T-helper 1 cell treated with Interleukin-12 subunit alpha and Interleukin-12 subunit beta and Interleukin-4 antibody, amounts not matched to agents 30 μg/mL and 1 μg/mL, for 36 hours (primary cell): Measurements from ENCODE around the gene VAV2.

ENCODE experiments used
- H3K27ac Mint-ChIP-seq: one replicate; pipeline ENCODE4 v1.8.0; 2021; ENCODE audit warnings: mild to moderate bottlenecking, mixed read lengths
- H3K27me3 Mint-ChIP-seq: one replicate; pipeline ENCODE4 v1.8.0; 2021; ENCODE audit warnings: low read depth, mixed read lengths
- H3K36me3 Mint-ChIP-seq: one replicate; pipeline ENCODE4 v1.8.0; 2021; ENCODE audit warnings: low read depth, mixed read lengths
- H3K4me1 Mint-ChIP-seq: one replicate; pipeline ENCODE4 v1.8.0; 2021; ENCODE audit warnings: low read depth, mixed read lengths
- H3K4me3 Mint-ChIP-seq: one replicate; pipeline ENCODE4 v1.8.0; 2021; ENCODE audit warnings: mild to moderate bottlenecking, moderate library complexity, mixed read lengths
- H3K9me3 Mint-ChIP-seq: one replicate; pipeline ENCODE4 v1.8.0; 2021; ENCODE audit warnings: mixed read lengths

The VAV2 gene

GRCh38 chr9:133803028-133803585 lies 189.0 kb downstream of the VAV2 start:
- no peak overlapping the region for H3K4me3 Mint-ChIP-seq
- H3K9me3 Mint-ChIP-seq, result no peaks in the 10 kb centered on the region
- no peaks in the 10 kb centered on the region for H3K4me1 Mint-ChIP-seq
- no peaks in the 10 kb centered on the region for H3K36me3 Mint-ChIP-seq
- no peak overlapping the region for H3K27ac Mint-ChIP-seq
- no peaks in the 10 kb centered on the region for H3K27me3 Mint-ChIP-seq

GRCh38 chr9:133801739-133802138 lies 190.4 kb downstream of the VAV2 start:
- Mint-ChIP-seq H3K36me3 (no peaks in the 10 kb centered on the region), H3K27me3 (no peaks in the 10 kb centered on the region), H3K4me3 (no peak overlapping the region), H3K4me1 (no peaks in the 10 kb centered on the region), H3K9me3 (no peaks in the 10 kb centered on the region), H3K27ac (no peak overlapping the region)

- Mint-ChIP-seq H3K9me3 (no peaks in the 10 kb centered on the region), H3K27ac (no peak overlapping the region), H3K4me3 (no peak overlapping the region), H3K27me3 (no peaks in the 10 kb centered on the region), H3K4me1 (no peaks in the 10 kb centered on the region), H3K36me3 (no peaks in the 10 kb centered on the region)
These were observed 191.9 kb downstream of the VAV2 start for GRCh38 chr9:133800266-133800665.

- Mint-ChIP-seq H3K27me3 (no peaks in the 10 kb centered on the region), H3K9me3 (no peaks in the 10 kb centered on the region), H3K4me3 (no peak overlapping the region), H3K36me3 (no peaks in the 10 kb centered on the region), H3K4me1 (no peaks in the 10 kb centered on the region), H3K27ac (no peak overlapping the region)
These were observed 192.4 kb downstream of the VAV2 start for GRCh38 chr9:133799716-133800115.

DNA sequence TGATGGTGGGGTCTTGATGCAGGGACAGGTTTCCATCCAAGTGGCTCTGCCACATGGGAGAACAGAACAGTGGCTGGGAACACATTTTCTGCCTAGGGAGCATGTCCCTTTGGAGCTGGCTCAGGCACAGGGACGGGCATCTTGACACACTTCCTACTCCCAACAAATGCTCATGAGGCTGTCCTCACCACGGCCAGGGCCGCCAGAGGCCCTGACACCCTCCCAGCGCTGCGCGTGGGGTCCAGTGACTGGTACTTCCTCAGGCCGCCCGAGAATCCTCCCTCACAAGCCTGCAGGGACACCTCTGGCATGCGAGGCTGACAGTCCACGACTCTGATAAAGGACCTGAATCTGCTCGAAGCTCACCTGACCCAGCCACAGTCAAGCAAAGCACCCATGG lies 193.0 kb downstream of the VAV2 start:
- Mint-ChIP-seq H3K4me1 (no peaks in the 10 kb centered on the region), H3K27ac (no peak overlapping the region), H3K36me3 (no peaks in the 10 kb centered on the region)

DNA sequence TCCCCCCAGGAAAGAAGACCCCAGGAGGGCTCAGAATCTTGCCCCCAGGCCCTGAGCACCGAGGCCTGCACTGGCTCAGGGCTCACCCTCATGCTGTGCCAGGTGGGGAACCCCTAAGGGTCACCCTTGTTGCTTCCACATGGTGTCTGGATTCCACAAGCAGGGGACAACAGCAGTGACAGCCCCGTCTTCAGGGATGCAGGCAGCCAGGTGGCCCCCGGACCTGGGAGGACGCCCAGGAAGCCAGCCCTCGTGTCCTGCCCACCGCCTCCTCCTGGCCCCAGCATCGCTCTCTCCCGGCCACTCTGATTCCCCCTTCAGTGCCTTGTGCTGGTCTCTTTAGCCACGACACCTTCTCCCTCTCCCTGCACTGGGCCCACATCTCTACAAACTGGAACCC lies 194.0 kb downstream of the VAV2 start:
- no peaks in the 10 kb centered on the region for H3K36me3 Mint-ChIP-seq

More for the DNA sequence above, 193.0 kb downstream of the VAV2 start:
- Mint-ChIP-seq H3K27me3 (no peaks in the 10 kb centered on the region), H3K9me3 (no peaks in the 10 kb centered on the region), H3K4me3 (no peak overlapping the region)

DNA sequence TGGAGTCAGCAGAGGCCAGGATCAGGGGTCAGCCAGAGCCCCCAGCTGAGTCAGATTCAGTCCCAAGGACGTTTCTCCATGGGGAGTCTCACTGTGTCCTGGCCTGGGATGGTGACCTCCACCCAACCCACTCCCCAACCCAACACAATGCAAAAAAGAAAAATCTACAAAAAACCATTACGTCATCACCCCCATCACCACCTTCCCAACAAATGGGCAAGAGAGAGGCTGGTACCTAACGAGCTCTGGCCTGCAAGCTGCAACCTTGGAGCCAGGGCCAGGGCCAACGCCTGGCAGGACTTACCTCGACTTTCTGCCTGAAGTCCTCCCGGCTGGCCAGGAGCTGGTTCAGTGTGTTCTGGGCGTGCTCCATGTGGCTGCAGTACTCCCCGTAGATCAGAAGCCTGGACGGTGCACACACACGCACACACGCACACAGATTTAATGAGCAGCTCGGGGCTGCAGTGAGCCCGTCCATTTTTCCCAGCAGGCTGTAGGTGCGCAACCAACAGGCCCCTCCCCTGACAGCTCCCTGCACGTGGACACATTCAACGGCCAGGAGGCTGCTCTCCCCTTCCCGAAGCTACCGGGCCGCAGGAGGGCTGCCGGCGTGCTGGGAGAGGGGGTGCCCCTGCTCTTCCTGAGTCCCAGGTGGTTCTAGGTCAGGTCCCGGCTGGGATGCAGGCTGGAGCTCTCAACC lies 194.6 kb downstream of the VAV2 start:
- H3K27ac Mint-ChIP-seq, result no peak overlapping the region

More for the DNA sequence above, 194.0 kb downstream of the VAV2 start:
- H3K9me3 Mint-ChIP-seq, result no peaks in the 10 kb centered on the region
- no peak overlapping the region for H3K27ac Mint-ChIP-seq
- H3K27me3 Mint-ChIP-seq, result no peaks in the 10 kb centered on the region
- H3K4me1 Mint-ChIP-seq, result no peaks in the 10 kb centered on the region
- H3K4me3 Mint-ChIP-seq, result no peak overlapping the region

DNA sequence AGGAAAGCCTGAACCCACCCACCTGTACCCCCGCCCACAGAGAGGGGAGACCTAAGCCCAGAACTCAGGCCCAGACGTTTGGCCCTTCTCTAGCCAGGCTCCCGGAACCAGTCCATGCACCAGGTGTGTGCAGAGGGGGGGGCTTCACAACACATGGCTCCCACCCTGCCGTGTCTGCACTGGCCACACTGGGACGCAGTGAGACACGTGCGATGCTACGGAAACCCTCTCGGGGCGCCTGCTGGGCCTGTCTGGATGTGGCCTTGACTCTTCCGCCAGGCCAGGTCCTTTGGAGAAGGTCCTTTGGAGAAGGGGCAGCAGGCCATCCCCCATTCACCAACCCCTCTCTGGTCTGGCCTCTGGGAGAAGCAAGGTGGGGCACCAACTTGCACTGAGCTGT lies 195.6 kb downstream of the VAV2 start:
- H3K27ac Mint-ChIP-seq, result no peak overlapping the region
- no peak overlapping the region for H3K4me3 Mint-ChIP-seq
- no peaks in the 10 kb centered on the region for H3K36me3 Mint-ChIP-seq
- H3K4me1 Mint-ChIP-seq, result no peaks in the 10 kb centered on the region
- no peaks in the 10 kb centered on the region for H3K27me3 Mint-ChIP-seq
- no peaks in the 10 kb centered on the region for H3K9me3 Mint-ChIP-seq

More for the DNA sequence above, 194.6 kb downstream of the VAV2 start:
- Mint-ChIP-seq H3K9me3 (no peaks in the 10 kb centered on the region), H3K36me3 (no peaks in the 10 kb centered on the region), H3K27me3 (no peaks in the 10 kb centered on the region), H3K4me3 (no peak overlapping the region), H3K4me1 (no peaks in the 10 kb centered on the region)

- Mint-ChIP-seq H3K27me3 (no peaks in the 10 kb centered on the region), H3K36me3 (no peaks in the 10 kb centered on the region), H3K4me1 (no peaks in the 10 kb centered on the region), H3K4me3 (no peak overlapping the region), H3K9me3 (no peaks in the 10 kb centered on the region), H3K27ac (no peak overlapping the region)
These were observed 197.1 kb downstream of the VAV2 start for GRCh38 chr9:133795049-133795448.

- no peaks in the 10 kb centered on the region for H3K4me1 Mint-ChIP-seq
- H3K27ac Mint-ChIP-seq, result no peak overlapping the region
- H3K4me3 Mint-ChIP-seq, result no peak overlapping the region
These were observed 197.9 kb downstream of the VAV2 start for GRCh38 chr9:133794016-133794760.

DNA sequence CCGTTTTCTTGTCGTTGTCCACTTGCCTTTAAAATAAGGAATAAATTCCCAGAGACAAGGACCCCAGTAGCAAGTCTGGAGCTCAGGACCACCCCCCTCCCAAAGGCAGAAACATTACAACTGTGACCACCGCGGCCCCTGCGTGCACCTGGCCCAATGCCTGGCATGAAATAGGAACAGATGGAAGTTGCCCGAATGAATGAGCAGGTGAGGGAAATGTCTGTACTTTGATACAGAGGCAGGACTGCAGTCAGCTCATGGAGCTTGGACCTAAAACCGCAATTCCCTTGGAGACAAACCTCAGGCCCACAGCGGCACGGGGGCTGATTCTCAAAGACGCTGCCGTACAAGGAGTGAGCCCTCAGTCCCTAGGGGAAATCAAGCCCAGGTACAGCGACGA lies 198.7 kb downstream of the VAV2 start:
- Mint-ChIP-seq H3K4me1 (no peaks in the 10 kb centered on the region), H3K4me3 (no peak overlapping the region), H3K9me3 (no peaks in the 10 kb centered on the region), H3K27ac (no peak overlapping the region), H3K36me3 (no peaks in the 10 kb centered on the region), H3K27me3 (no peaks in the 10 kb centered on the region)

More at GRCh38 chr9:133794016-133794760, 197.9 kb downstream of the VAV2 start:
- Mint-ChIP-seq H3K27me3 (no peaks in the 10 kb centered on the region), H3K36me3 (no peaks in the 10 kb centered on the region), H3K9me3 (no peaks in the 10 kb centered on the region)

GRCh38 chr9:133792721-133793470 lies 199.2 kb downstream of the VAV2 start:
- H3K4me1 Mint-ChIP-seq, result no peaks in the 10 kb centered on the region
- no peaks in the 10 kb centered on the region for H3K36me3 Mint-ChIP-seq
- H3K27me3 Mint-ChIP-seq, result no peaks in the 10 kb centered on the region
- H3K27ac Mint-ChIP-seq, result no peak overlapping the region
- no peaks in the 10 kb centered on the region for H3K9me3 Mint-ChIP-seq
- no peak overlapping the region for H3K4me3 Mint-ChIP-seq

GRCh38 chr9:133791735-133792649 lies 200.1 kb downstream of the VAV2 start:
- Mint-ChIP-seq H3K36me3 (no peaks in the 10 kb centered on the region), H3K27ac (no peak overlapping the region), H3K4me1 (no peaks in the 10 kb centered on the region), H3K4me3 (no peak overlapping the region), H3K9me3 (no peaks in the 10 kb centered on the region), H3K27me3 (no peaks in the 10 kb centered on the region)

DNA sequence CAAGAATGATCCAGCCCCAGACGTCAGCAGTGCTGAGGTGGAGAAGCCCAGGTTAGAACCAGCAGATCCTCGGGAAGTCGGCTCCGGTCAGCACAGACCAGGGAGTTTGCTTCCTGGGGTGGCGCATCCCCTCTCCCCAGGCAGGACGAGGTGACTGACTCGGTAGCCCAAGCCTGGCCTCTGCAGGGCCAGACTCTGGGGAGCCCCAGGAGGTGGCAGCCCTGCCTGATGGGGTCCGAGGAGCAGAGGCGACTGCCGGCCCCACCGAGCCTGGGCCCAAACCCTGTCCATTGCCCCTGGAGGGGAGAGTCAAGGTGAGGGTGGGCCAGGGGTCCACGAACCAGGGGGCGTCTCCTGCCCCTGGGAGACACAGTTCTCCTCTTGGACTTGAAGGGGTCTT lies 201.1 kb downstream of the VAV2 start:
- no peak overlapping the region for H3K27ac Mint-ChIP-seq
- H3K27me3 Mint-ChIP-seq, result no peaks in the 10 kb centered on the region
- no peaks in the 10 kb centered on the region for H3K9me3 Mint-ChIP-seq
- H3K4me1 Mint-ChIP-seq, result peaks cover 3% of the 10 kb centered on the region
- H3K36me3 Mint-ChIP-seq, result no peaks in the 10 kb centered on the region
- H3K4me3 Mint-ChIP-seq, result no peak overlapping the region
